Coronary artery (tissue), 2 donors: ENCODE measurements around the gene SF3B6.
A peak's percentile ranks its signal among the peaks of the same experiment; 100 is the strongest.
"Not testable (repeated sequence)": the region's sequence is repeated elsewhere in the genome, so short reads cannot be mapped to it uniquely, and the experiment has no call there.

ENCODE experiments used
- DNase-seq: peaks from one replicate; pipeline ENCODE4 v3.0.0-alpha.2; 2017; ENCODE audit warnings: low spot score
- H3K27ac ChIP-seq, 2 donors: fragments of 200-600 bp; sonication (generic); one replicate each; pipeline ENCODE4 v1.5.1; 2016 to 2019
- H3K4me3 ChIP-seq: fragments of 200-600 bp; sonication (generic); 2 replicates; pipeline ENCODE4 v1.5.1; 2016; ENCODE audit warnings: mild to moderate bottlenecking, moderate library complexity
- TF ChIP-seq, protein P1 (sequence below): fragments of 200-600 bp; sonication (generic); IDR thresholded peaks from one replicate; pipeline ENCODE4 v1.5.1; 2019; ENCODE audit warnings: antibody characterized with exemption

The SF3B6 gene

DNA sequence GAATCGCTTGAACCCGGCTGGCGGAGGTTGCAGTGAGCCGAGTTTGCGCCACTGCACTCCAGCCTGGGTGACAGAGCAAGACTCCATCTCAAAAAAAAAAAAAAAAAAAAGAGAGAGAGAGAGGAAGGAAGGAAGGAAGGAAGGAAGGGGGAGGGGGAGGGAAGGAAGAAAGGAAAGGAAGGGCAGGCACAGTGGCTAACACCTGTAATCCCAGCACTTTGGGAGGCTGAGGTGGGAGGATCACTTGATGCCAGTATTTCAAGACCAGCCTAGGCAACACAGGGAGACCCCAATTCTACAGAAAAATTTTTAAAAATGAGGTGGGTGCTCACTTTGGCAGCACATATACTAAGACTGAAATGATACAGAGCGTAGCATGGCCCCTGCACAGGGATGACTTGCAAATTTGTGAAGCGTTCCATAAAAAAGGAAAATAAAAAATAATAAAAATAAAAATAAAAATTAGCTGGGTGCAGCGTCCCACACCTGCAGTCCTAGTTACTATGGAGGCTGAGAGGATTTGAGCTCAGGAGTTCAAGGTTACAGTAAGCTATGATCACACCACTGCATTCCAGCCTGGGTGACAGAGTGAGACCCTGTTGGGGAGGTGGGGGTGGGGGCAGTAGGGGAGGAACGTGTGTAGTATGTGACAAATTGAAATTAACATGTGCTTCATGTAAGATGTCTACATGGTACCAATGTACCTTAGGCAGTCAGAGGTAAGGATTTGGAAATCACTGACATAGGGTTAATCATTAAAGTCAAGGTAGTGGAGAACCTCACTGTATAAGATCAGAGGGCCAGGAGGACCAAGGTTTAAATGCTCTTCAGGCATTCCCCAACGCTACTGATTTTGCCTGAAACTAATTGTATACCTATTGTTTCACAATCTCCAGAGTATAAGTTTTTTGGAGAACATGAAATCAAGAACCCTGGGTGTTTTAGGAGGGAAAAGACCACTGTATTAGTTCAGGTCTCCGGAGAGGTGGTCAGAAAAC lies 30.3 kb downstream of the SF3B6 start:
- no peak for DNase-seq
- peak overlapping the region; percentile 81 for H3K4me3 ChIP-seq
- TF ChIP-seq, protein P1, sequence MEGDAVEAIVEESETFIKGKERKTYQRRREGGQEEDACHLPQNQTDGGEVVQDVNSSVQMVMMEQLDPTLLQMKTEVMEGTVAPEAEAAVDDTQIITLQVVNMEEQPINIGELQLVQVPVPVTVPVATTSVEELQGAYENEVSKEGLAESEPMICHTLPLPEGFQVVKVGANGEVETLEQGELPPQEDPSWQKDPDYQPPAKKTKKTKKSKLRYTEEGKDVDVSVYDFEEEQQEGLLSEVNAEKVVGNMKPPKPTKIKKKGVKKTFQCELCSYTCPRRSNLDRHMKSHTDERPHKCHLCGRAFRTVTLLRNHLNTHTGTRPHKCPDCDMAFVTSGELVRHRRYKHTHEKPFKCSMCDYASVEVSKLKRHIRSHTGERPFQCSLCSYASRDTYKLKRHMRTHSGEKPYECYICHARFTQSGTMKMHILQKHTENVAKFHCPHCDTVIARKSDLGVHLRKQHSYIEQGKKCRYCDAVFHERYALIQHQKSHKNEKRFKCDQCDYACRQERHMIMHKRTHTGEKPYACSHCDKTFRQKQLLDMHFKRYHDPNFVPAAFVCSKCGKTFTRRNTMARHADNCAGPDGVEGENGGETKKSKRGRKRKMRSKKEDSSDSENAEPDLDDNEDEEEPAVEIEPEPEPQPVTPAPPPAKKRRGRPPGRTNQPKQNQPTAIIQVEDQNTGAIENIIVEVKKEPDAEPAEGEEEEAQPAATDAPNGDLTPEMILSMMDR = no peak
- H3K27ac ChIP-seq = no peak overlapping the region

DNA sequence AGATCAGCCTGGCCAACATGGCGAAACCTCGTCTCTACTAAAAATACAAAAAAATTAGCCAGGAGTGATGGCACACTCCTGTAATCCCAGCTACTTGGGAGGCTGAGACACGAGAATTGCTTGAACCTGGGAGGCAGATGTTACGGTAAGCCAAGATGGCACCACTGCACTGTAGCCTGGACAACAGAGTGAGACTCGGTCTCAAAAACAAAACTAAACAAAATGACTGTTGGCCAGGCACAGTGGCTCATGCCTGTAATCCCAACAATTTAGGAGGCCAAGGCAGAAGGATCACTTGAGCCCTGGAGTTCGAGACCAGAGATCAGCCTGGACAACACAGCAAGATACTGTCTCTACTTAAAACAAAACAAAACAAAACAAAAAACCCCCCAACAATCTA lies 33.0 kb downstream of the SF3B6 start:
- not testable (repeated sequence) for DNase-seq, H3K27ac ChIP-seq, H3K4me3 ChIP-seq

DNA sequence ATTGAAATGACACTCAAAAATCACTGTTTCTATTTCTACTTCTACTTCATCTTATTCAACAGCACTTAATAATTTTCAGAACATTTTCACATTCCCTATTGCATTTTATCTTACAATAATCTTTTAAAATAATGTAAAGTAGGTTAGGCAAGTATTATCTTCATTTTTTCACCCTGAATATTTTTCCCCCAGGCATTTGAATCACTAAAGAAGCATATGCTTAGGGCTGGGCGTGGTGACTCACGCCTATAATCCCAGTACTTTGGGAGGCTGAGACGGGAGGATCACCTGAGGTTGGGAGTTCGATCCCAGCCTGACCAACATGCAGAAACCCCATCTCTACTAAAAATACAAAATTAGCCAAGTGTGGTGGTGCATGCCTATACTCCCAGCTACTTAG lies 35.6 kb downstream of the SF3B6 start:
- no peak overlapping the region for H3K4me3 ChIP-seq
- DNase-seq = no peak
- H3K27ac ChIP-seq = no peak overlapping the region
- TF ChIP-seq, protein P1 = no peak

DNA sequence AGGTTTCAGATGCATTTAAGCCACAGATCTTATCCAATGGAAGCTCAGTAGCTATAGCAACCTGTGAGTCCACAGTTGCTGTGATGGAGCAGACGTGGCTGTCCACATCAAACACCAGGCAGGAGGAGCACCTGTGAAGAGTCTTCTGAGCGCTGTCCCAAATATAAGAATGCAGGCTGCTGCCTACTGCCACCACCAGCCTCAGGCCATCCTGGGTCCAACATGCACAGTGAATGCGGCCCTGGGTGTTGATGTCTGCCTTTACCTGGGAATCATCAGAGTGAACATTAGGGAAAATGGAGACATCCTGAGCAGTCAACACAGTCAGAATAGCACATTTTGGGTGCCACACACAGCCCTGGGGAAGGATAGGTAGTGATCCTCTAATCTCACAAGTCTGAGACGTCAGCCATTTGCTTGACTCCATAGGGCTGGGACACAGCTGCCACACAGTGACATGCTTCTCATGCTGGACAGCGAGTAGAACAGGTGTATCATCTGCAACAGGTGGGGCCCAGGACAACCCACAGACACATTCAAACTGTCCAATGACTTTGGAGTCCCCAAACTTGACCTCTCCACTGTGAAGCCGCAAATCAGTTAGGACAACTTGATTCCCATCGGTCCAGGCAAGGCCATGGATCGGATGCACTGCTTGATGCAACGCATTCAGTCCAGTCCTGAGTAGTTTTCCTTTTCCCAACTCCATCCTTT lies 37.2 kb downstream of the SF3B6 start:
- Histone ChIP-seq H3K27ac (no peak overlapping the region), H3K4me3 (no peak overlapping the region)
- TF ChIP-seq, protein P1 = no peak
- no peak for DNase-seq

DNA sequence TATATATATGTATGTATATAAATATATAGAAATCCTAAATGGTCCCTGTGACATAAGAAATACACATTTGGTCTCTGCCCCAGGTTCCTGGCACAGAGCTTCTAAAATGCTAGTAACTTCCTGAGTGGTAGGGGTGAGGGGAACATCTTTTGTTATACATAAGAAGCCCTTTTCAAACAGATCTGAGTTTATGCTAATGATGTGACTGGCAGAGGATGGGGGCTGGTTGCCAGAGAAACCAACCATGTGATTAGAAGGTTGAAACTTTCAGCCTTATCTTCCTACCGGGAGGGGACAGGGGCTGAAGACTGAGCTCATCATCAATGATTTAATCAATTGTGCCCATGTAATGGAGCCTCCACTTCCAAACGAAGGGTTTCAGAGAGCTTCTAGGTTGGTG lies 49.9 kb downstream of the SF3B6 start:
- Histone ChIP-seq H3K27ac (no peak overlapping the region), H3K4me3 (no peak overlapping the region)
- DNase-seq = no peak

DNA sequence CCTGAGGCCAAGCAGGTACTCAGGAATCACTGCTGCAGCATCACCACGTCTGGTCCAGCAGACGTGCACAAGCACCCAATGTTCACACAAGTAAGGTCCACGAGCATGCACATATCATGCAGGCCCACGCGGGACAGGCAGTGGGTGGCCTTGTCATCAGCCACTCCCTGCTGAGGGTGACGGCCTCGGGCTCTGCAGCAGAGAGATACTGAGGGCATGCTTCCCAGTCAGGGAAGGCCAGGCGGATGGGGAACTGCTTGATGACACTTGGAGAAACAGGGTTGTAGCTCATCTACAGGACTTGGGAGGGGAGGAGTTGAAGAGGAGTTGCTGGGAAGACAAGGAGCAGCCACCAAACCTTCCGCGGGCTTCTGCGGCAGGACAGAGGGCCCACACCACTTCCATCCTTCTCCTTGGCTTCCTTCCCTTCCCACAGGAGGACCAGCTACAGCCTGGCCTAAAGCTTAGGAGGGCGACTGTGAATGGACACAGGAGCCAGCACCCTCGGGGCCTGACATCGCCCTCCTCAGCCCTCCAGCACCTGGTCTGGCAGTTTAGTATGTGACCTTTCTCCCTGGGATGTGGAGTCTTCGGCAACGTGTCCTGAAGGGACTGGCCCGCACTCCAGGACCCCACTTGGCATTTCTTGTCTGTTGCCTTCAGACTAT lies 51.0 kb downstream of the SF3B6 start:
- DNase-seq = no peak
- TF ChIP-seq, protein P1 = no peak
- Histone ChIP-seq H3K27ac (no peak overlapping the region), H3K4me3 (no peak overlapping the region)

More for the DNA sequence above, 49.9 kb downstream of the SF3B6 start:
- TF ChIP-seq, protein P1 = no peak

DNA sequence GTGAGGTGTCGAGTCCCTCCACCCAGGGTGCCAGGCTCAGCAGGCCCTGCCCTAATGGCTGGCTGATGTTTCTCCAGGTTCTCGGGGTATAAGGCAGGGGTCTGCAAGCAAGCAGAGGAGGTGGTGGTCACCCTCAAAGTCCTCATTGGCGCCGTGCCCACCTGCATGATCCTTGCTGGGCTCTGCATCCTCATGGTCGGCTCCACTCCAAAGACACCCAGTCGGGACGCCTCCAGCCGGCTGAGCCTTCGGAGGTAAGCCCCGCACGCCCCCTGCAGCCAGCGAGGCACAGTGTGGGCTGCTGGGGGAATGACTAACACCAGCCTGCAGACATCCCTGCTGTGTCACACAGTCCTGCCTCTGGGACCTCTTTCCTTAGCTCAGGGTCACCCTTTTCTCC lies 52.1 kb downstream of the SF3B6 start:
- DNase-seq = no peak
- Histone ChIP-seq H3K4me3 (no peak overlapping the region), H3K27ac (no peak overlapping the region)
- TF ChIP-seq, protein P1 = no peak
